GM21825 (cell line): Measurements from ENCODE around the gene TMED6.
"Not testable (repeated sequence)": the region's sequence is repeated elsewhere in the genome, so short reads cannot be mapped to it uniquely, and the experiment has no call there.

Source experiments
- ATAC-seq: cut with Tn5 transposase; IDR thresholded peaks from one replicate; pipeline ENCODE4 v1.9.1; 2021; ENCODE audit warnings: mild to moderate bottlenecking, moderate library complexity; ENCODE audit not compliant: unreplicated experiment

The TMED6 gene

GRCh38 chr16:69307091-69307490 is 44.5 kb downstream of the TMED6 start:
- ATAC-seq: no peak

DNA sequence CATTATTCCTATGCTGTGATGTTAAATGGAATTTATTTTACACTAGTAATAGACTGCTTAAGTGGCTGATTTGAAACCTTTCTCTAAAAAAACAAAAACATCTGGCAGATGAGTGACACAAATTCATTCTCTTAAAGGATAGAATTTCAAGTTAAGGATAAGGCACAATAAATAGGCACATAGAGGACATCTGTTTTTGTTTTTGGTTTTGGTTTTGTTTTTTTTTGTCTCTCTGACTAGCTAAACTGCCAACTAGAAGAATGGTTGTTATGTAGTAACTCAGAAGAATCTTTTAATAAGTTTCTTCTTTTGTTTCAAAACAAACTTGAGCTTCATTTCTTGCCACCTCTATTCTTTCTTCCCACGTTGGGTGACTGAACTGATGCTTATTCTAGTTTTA is 45.6 kb downstream of the TMED6 start:
- ATAC-seq: no peak

GRCh38 chr16:69302301-69302700 is 49.3 kb downstream of the TMED6 start:
- no peak for ATAC-seq

DNA sequence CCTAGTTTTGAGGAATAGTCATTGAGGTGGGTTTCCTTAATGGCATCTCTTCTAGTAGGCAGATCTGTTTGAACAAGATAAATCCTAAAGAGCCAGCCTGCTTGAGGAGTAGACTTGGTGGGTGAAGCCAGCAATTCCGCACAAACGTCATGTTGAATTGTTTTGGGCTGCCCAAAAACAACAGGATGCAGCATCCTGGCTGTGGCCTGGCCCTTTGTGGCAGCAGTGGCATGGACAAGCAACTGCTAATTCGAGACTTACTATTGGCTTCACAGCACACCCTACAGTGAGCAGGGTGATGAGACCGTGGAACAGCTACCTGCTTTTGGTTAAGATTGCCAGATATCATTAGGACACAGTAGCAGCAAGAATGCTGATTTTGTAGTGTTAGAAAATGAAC is 49.7 kb downstream of the TMED6 start:
- ATAC-seq: no peak

- no peak for ATAC-seq
Measured at GRCh38 chr16:69301187-69301586, 50.4 kb downstream of the TMED6 start.

DNA sequence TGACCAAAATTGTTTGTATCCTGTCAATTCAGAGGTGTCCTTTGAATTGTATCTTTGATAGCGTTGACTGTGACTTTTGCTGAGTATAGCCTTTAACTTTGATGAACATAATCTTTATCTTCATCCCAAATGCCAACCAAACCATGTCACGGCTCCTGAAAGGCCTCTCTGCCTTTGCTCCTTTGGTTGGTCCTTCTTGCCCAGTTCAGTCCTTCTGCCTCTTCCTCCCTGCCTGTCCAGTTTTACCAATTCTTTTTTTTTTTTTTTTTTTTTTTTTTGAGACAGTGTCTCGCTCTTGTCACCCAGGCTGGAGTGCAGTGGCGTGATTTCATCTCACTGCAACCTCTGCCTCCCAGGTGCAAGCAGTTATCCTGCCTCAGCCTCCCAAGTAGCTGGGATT is 53.3 kb downstream of the TMED6 start:
- no peak for ATAC-seq

GRCh38 chr16:69296771-69297170 is 54.8 kb downstream of the TMED6 start:
- ATAC-seq: not testable (repeated sequence)

GRCh38 chr16:69294051-69294450 is 57.5 kb downstream of the TMED6 start:
- no peak for ATAC-seq

GRCh38 chr16:69293401-69293800 is 58.2 kb downstream of the TMED6 start:
- ATAC-seq: no peak
